Adrenal gland (tissue), 12 donors: Measurements from ENCODE around the gene PACC1. TPM values are rescaled to one million over a fixed set of nuclear protein-coding genes. Genes with fewer than 3 reads are reported as not detected.
"Not testable (repeated sequence)": the region's sequence is repeated elsewhere in the genome, so short reads cannot be mapped to it uniquely, and the experiment has no call there.

Experiments
- DNase-seq, 7 donors: peaks; one replicate each; pipeline ENCODE4 v3.0.0-alpha.2; 2019 to 2020
- H3K27ac ChIP-seq, 5 donors: fragments of 200-600 bp; sonication (generic) in 4 of 5; 1 replicate in 3 of 5; 2 replicates in 2 of 5; pipeline versions ENCODE4 v1.5.1 to v1.8.0; 2016 to 2020; ENCODE audit warnings: mild to moderate bottlenecking in 1 of 5
- H3K27me3 ChIP-seq: fragments of 200-600 bp; 2 replicates; pipeline ENCODE4 v1.8.0; 2021
- H3K36me3 ChIP-seq, 2 donors: fragments of 200-600 bp; replicated peaks in 1 of 2; 1 replicate in 1 of 2; 2 replicates in 1 of 2; pipeline versions ENCODE4 v1.5.1 to v1.8.0; 2018 to 2022
- H3K4me1 ChIP-seq, 2 donors: fragments of 200-600 bp; replicated peaks in 1 of 2; 1 replicate in 1 of 2; 2 replicates in 1 of 2; pipeline versions ENCODE4 v1.5.1 to v1.8.0; 2018 to 2021
- H3K4me3 ChIP-seq, 4 donors: fragments of 200-600 bp; sonication (generic) in 3 of 4; one replicate each; pipeline ENCODE4 v1.5.1; 2016 to 2018
- H3K9me3 ChIP-seq, 3 donors: fragments of 200-600 bp; sonication (generic) in 1 of 3; replicated peaks in 1 of 3; 1 replicate in 2 of 3; 2 replicates in 1 of 3; pipeline versions ENCODE4 v1.5.1 to v1.8.0; 2016 to 2021
- POLR2A ChIP-seq, 2 donors: fragments of 450-650 bp; IDR thresholded peaks; one replicate each; pipeline ENCODE4 v1.6.1; 2017; ENCODE audit warnings: antibody characterized with exemption in 2 of 2, mild to moderate bottlenecking in 2 of 2, moderate library complexity in 1 of 2
- WGBS, 4 donors: extraction: QIAGEN DNeasy Blood & Tissue Kit in 2 of 4; methylation state at CpG; one replicate each; pipeline versions ENCODE4 v1.1.5 to v1.1.7; 2013 to 2017; 5-methylcytosine and 5-hydroxymethylcytosine counted together
- intact Hi-C, 2 donors: fragments of 100-400 bp; cut with DNase I; formaldehyde crosslinking; loops; one replicate each; pipeline versions ENCODE4 v1.14.1 to v1.15.0; 2022 to 2023
- polyA plus RNA-seq, 3 donors: library from polyadenylated mRNA; stranded (reverse); fragments of 200-250 nt in 2 of 3; fragments of 350-450 nt in 1 of 3; fragmentation: Illumina TruSeq in 1 of 3; extraction: RNeasy Lipid Tissue Mini Kit (QIAGEN cat#74804) in 1 of 3; gene quantifications; one replicate each; pipeline ENCODE4 v1.2.3, GENCODE V29; 2013 to 2014
- total RNA-seq, 9 donors: library from RNA; depleted of rRNA in 4 of 9; stranded (reverse); fragments of >200 nt in 4 of 9; fragments of 120-200 nt in 1 of 9; fragmentation: NEBNext Ultra II Directional in 1 of 9; extraction: Animal tissue kit (Norgen Biotek cat#: 25700) in 1 of 9; gene quantifications; one replicate each; pipeline versions ENCODE4 v1.1.0 to v1.2.4, GENCODE V29; 2013 to 2023
- TF ChIP-seq, protein P1 (sequence below), 6 experiments: fragments of 450-650 bp in 4 of 6; fragments of 200-600 bp in 2 of 6; sonication (generic) in 1 of 6; IDR thresholded peaks; 1 replicate in 5 of 6; 2 replicates in 1 of 6; pipeline versions ENCODE4 v1.5.1 to v1.8.0; 2016 to 2021; ENCODE audit warnings: antibody characterized with exemption in 6 of 6, mild to moderate bottlenecking in 2 of 6, moderate library complexity in 1 of 6
- donor health status: healthy with polysubstance abuse.
- donor health status: Bipolar disorder and iron deficiency.
- donor health status: DM: yes; HTN: yes; CAD: no.
- donor health status: DM: no; HTN: no; CAD: no.
- donor health status: DM: no; HTN: no; CAD: no.
- donor health status: DM: yes; HTN: yes; CAD: no.

The PACC1 gene
- total and polyA plus RNA-seq, 12 donors: 1.9 to 8.6 (median 4.8) TPM

DNA sequence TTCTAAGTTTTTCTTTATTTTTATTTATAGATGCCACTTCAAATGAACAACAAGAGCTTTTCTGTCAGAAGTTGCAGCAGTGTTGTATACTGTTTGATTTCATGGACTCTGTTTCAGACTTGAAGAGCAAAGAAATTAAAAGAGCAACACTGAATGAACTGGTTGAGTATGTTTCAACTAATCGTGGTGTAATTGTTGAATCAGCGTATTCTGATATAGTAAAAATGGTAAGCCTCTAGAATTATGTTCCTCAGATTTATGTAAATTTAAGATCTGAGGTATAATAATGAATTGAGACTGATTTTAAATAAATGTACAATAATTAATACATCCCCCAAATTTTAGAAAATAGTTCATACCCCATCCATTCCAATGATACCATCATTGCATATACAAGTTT, 85.6 kb downstream of the PACC1 start:
- no peaks in the 10 kb centered on the region for H3K27me3 ChIP-seq
- no peaks in the 10 kb centered on the region for H3K36me3 ChIP-seq
- H3K4me3 ChIP-seq: no peak overlapping the region
- intact Hi-C loops: no loop called here
- no peaks in the 10 kb centered on the region for H3K4me1 ChIP-seq
- WGBS, 4 donors: 91 to 95% (median 93%) methylated on average over 2 of the region's 2 CpGs
- no peak for TF ChIP-seq POLR2A (IDR thresholded peaks at IDR 0.05)
- TF ChIP-seq, protein P1, sequence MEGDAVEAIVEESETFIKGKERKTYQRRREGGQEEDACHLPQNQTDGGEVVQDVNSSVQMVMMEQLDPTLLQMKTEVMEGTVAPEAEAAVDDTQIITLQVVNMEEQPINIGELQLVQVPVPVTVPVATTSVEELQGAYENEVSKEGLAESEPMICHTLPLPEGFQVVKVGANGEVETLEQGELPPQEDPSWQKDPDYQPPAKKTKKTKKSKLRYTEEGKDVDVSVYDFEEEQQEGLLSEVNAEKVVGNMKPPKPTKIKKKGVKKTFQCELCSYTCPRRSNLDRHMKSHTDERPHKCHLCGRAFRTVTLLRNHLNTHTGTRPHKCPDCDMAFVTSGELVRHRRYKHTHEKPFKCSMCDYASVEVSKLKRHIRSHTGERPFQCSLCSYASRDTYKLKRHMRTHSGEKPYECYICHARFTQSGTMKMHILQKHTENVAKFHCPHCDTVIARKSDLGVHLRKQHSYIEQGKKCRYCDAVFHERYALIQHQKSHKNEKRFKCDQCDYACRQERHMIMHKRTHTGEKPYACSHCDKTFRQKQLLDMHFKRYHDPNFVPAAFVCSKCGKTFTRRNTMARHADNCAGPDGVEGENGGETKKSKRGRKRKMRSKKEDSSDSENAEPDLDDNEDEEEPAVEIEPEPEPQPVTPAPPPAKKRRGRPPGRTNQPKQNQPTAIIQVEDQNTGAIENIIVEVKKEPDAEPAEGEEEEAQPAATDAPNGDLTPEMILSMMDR (IDR thresholded peaks at IDR 0.05): no peak
- no peak for DNase-seq
- H3K27ac ChIP-seq: no peak overlapping the region
- H3K9me3 ChIP-seq: no peaks in the 10 kb centered on the region

DNA sequence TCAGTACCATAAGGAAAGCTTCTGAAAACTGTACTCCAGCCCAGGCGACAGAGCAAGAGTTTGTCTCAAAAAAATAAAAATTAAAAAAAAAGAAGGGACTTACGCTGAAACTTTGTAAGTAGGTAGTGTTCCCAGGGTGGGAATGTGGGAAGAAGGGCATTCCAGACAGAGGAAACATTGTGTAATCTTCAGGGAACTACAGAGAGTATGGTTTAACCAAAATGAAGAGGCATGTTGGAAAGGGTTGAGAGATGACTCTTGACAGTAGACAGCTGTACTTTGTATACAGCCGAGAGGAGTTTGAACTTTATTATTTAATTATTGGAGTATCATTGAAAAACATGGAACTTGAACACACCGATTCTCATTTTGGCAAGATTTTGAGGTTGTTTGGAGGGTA, 86.4 kb downstream of the PACC1 start:
- Histone ChIP-seq H3K4me1 (no peaks in the 10 kb centered on the region), H3K9me3 (no peaks in the 10 kb centered on the region), H3K27ac (no peak overlapping the region), H3K36me3 (no peaks in the 10 kb centered on the region), H3K4me3 (no peak overlapping the region), H3K27me3 (no peaks in the 10 kb centered on the region)
- TF ChIP-seq, protein P1 (IDR thresholded peaks at IDR 0.05): no peak
- TF ChIP-seq POLR2A (IDR thresholded peaks at IDR 0.05): no peak
- 86 to 90% (median 90%) methylated on average over 4 of the region's 4 CpGs for WGBS, 4 donors
- intact Hi-C loops: no loop called here
- DNase-seq: no peak

DNA sequence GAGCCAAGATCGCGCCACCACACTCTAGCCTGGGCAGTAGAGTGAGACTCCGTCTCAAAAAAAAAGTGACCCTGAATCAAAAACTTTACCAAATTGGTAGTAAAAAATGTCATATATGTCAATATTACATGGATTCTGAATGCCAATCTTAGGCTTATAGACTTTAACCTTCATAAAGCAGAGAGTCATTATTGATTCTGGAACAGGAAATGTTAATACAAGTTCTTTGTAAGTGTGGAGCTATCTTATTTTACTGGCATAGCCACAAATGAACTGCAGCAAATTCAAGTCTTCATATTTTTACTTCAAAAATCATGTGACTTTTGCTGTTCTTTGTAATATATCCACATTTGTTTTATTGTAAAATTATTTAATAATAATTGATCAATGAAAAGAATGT, 88.1 kb downstream of the PACC1 start:
- no peak for DNase-seq
- intact Hi-C loops: no loop called here
- TF ChIP-seq, protein P1 (IDR thresholded peaks at IDR 0.05): no peak
- no peak for TF ChIP-seq POLR2A (IDR thresholded peaks at IDR 0.05)
- WGBS, 4 donors: 65 to 100% (median 95%) methylated on average over 3 of the region's 3 CpGs
- Histone ChIP-seq H3K36me3 (no peaks in the 10 kb centered on the region), H3K27ac (no peak overlapping the region), H3K9me3 (no peaks in the 10 kb centered on the region), H3K27me3 (no peaks in the 10 kb centered on the region), H3K4me3 (no peak overlapping the region), H3K4me1 (no peaks in the 10 kb centered on the region)

DNA sequence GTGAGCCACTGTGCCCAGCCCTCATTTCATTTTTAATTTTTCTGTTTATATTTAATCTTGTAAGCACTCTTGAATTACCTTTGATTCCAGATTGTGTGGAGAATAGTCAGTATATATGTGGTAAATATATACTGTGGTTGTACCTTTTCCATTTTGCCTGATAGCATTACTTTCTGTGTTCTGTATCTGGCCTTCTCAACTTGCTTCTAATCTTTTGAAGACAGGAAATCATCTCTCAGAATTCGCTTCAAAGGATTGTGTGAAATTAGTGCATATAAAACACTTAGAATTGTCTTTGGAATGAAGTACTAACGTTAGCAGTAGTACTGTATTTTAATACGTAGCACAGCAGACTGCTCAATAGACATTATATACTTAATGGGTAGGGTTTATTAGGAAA, 91.6 kb downstream of the PACC1 start:
- H3K36me3 ChIP-seq: no peaks in the 10 kb centered on the region
- 44 to 76% (median 66%) methylated on average over 3 of the region's 3 CpGs for WGBS, 4 donors
- intact Hi-C loops: no loop called here
- H3K27ac ChIP-seq: no peak overlapping the region
- TF ChIP-seq, protein P1 (IDR thresholded peaks at IDR 0.05): no peak
- no peak for TF ChIP-seq POLR2A (IDR thresholded peaks at IDR 0.05)
- H3K4me3 ChIP-seq: no peak overlapping the region
- DNase-seq: no peak
- peaks cover 0 to under 1% of the 10 kb centered on the region in 2 donors for H3K4me1 ChIP-seq
- no peaks in the 10 kb centered on the region for H3K9me3 ChIP-seq
- no peaks in the 10 kb centered on the region for H3K27me3 ChIP-seq

DNA sequence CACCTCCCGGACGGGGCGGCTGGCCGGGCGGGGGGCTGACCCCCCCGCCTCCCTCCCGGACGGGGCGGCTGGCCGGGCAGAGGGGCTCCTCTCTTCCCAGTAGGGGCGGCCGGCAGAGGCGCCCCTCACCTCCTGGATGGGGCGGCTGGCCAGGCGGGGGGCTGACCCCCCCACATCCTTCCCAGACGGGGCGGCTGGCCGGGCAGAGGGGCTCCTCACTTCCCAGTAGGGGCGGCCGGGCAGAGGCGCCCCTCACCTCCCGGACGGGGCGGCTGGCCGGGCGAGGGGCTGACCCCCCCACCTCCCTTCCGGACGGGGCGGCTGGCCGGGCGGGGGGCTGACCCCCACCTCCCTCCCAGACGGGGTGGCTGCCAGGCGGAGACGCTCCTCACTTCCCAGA, 93.7 kb downstream of the PACC1 start:
- intact Hi-C loops, H3K4me3 ChIP-seq, H3K27ac ChIP-seq, DNase-seq, H3K9me3 ChIP-seq, H3K27me3 ChIP-seq, H3K4me1 ChIP-seq, H3K36me3 ChIP-seq: not testable (repeated sequence)
- WGBS, 4 donors: 96 to 99% methylated on average over 5 to 13 of the region's 34 CpGs; no CpG with 5 or more reads in 2 of the 4 donors
